Activated CD8-positive, alpha-beta T cell treated with anti-CD3 and anti-CD28 coated beads for 36 hours (primary cell): ENCODE results near the gene CBX6. TPM values are rescaled to one million over a fixed set of nuclear protein-coding genes. Genes with fewer than 3 reads are reported as not detected.

Experiments used
- ATAC-seq: fragments of 200-7000 bp; cut with Tn5 transposase; one replicate; pipeline ENCODE4 v1.10.0; 2021; ENCODE audit warnings: mild to moderate bottlenecking, moderate library complexity
- CTCF ChIA-PET: fragments of 350-600 bp; sonication (Branson Sonifier 250); formaldehyde crosslinking; loops from one replicate; lab custom pipeline; 2021; ENCODE audit warnings: antibody characterized with exemption; lab: Charles Lee
- POLR2A ChIA-PET: fragments of 350-600 bp; sonication (Branson Sonifier 250); formaldehyde crosslinking; loops from one replicate; lab custom pipeline; 2021; ENCODE audit warnings: antibody characterized with exemption; lab: Charles Lee
- DNase-seq: peaks from one replicate; pipeline ENCODE4 v3.0.0-alpha.2; 2020
- H3K27ac Mint-ChIP-seq: one replicate; pipeline ENCODE4 v1.8.0; 2021; ENCODE audit warnings: mild to moderate bottlenecking, mixed read lengths
- H3K27me3 Mint-ChIP-seq: one replicate; pipeline ENCODE4 v1.8.0; 2021; ENCODE audit warnings: mixed read lengths
- H3K36me3 Mint-ChIP-seq: one replicate; pipeline ENCODE4 v1.8.0; 2021; ENCODE audit warnings: low read depth, mixed read lengths
- H3K4me1 Mint-ChIP-seq: one replicate; pipeline ENCODE4 v1.8.0; 2021; ENCODE audit warnings: low read depth, mixed read lengths
- H3K4me3 Mint-ChIP-seq: one replicate; pipeline ENCODE4 v1.8.0; 2021; ENCODE audit warnings: mild to moderate bottlenecking, moderate library complexity, mixed read lengths
- H3K9me3 Mint-ChIP-seq: one replicate; pipeline ENCODE4 v1.8.0; 2021; ENCODE audit warnings: mixed read lengths
- CTCF ChIP-seq: fragments of 200-600 bp; IDR thresholded peaks from one replicate; pipeline ENCODE4 v1.8.0; 2022; ENCODE audit warnings: antibody characterized with exemption, mild to moderate bottlenecking
- intact Hi-C: fragments of 100-400 bp; cut with micrococcal nuclease; formaldehyde crosslinking; loops from one replicate; pipeline ENCODE4 v1.10.0; 2022
- total RNA-seq, 2 experiments: library from RNA; stranded (reverse); gene quantifications; one replicate each; pipeline ENCODE4 v1.2.3, GENCODE V29; 2021

The CBX6 gene
- 10 to 100 TPM; 97.7 to 99.4 TPM for total RNA-seq

- intact Hi-C loops: loop anchor here (5.0 to 10.0 kb wide), 3 partner anchors 70 to 242 kb away; no protein-coding TSS in a partner anchor
- Mint-ChIP-seq H3K4me3 (peak within 1 kb of the TSS; percentile 92), H3K36me3 (peaks cover 34% of the 10 kb centered on the region), H3K27me3 (no peaks in the 10 kb centered on the region), H3K9me3 (no peaks in the 10 kb centered on the region), H3K27ac (peak within 1 kb of the TSS; percentile 94), H3K4me1 (peaks cover 58% of the 10 kb centered on the region)
- CTCF ChIA-PET: interaction anchor here (1.0 to 5.8 kb wide), 7 partner anchors 17 to 132 kb away, joined by 3 to 130 read pairs (median 39); partner anchors contain the start of gene APOBEC3B
- DNase-seq: peak; percentile 95
- no peak for TF ChIP-seq CTCF
- peak; percentile 64 for ATAC-seq
- POLR2A ChIA-PET: interaction anchor here (0.6 to 1.7 kb wide), 7 partner anchors 69 to 447 kb away, joined by 3 to 7 read pairs (median 4); partner anchors contain the start of genes CBX7 and RPL3
Observed at GRCh38 chr22:38872172-38872830, at the start of gene CBX6. Gene CBX6, minus strand, starts transcription at chr22:38872216. Its CDS starts 26 bp downstream, at chr22:38872190.

- no peak for TF ChIP-seq CTCF
- no peaks in the 10 kb centered on the region for H3K4me1 Mint-ChIP-seq
- no peak overlapping the region for H3K27ac Mint-ChIP-seq
- ChIA-PET POLR2A (no interaction called here), CTCF (interaction anchor here (1.1 to 1.8 kb wide), 2 partner anchors 52 to 60 kb away, joined by 4 to 11 read pairs; partner anchors contain the start of gene APOBEC3B)
- intact Hi-C loops: no loop called here
- peaks cover 23% of the 10 kb centered on the region for H3K27me3 Mint-ChIP-seq
- DNase-seq (no peak), ATAC-seq (no peak)
- H3K9me3 Mint-ChIP-seq: no peaks in the 10 kb centered on the region
- no peak overlapping the region for H3K4me3 Mint-ChIP-seq
- H3K36me3 Mint-ChIP-seq: no peaks in the 10 kb centered on the region
Observed at GRCh38 chr22:38921806-38922205, 49.8 kb upstream of the CBX6 start.

GRCh38 chr22:38921120-38921519, 49.1 kb upstream of the CBX6 start:
- Mint-ChIP-seq H3K27ac (no peak overlapping the region), H3K4me1 (no peaks in the 10 kb centered on the region), H3K9me3 (no peaks in the 10 kb centered on the region), H3K27me3 (peaks cover 22% of the 10 kb centered on the region), H3K36me3 (no peaks in the 10 kb centered on the region), H3K4me3 (no peak overlapping the region)
- intact Hi-C loops: no loop called here
- ATAC-seq (no peak), DNase-seq (no peak)
- ChIA-PET CTCF (interaction anchor here (1.0 to 1.8 kb wide), 3 partner anchors 51 to 61 kb away, joined by 3 to 11 read pairs (median 4); partner anchors contain the start of gene APOBEC3B), POLR2A (interaction anchor here (0.6 kb wide), 1 partner anchor 214 kb away, joined by 4 read pairs; no protein-coding TSS in a partner anchor)
- TF ChIP-seq CTCF: no peak

GRCh38 chr22:38919631-38920190, 47.7 kb upstream of the CBX6 start:
- H3K4me3 Mint-ChIP-seq: no peak overlapping the region
- no peak for TF ChIP-seq CTCF
- no peaks in the 10 kb centered on the region for H3K36me3 Mint-ChIP-seq
- ChIA-PET POLR2A (interaction anchor here (1.0 kb wide), 1 partner anchor 10 kb away, joined by 3 read pairs; no protein-coding TSS in a partner anchor), CTCF (interaction anchor here (0.9 kb wide), 1 partner anchor 49 kb away, joined by 4 read pairs; no protein-coding TSS in a partner anchor)
- H3K9me3 Mint-ChIP-seq: no peaks in the 10 kb centered on the region
- H3K4me1 Mint-ChIP-seq: no peaks in the 10 kb centered on the region
- intact Hi-C loops: no loop called here
- peaks cover 15% of the 10 kb centered on the region for H3K27me3 Mint-ChIP-seq
- no peak for DNase-seq
- no peak for ATAC-seq
- H3K27ac Mint-ChIP-seq: no peak overlapping the region
